Mesendoderm (in vitro differentiated cells): ENCODE data around the gene IL17RC.

Experiments used
- DNase-seq: peaks from one replicate; pipeline ENCODE4 v3.0.0; 2013
- H2AK5ac ChIP-seq: 2 replicates; pipeline ENCODE4 v1.6.1; 2013; ENCODE audit warnings: low read length, inconsistent platforms
- H2BK120ac ChIP-seq: 2 replicates; pipeline ENCODE4 v1.6.1; 2013; ENCODE audit warnings: low read depth, mild to moderate bottlenecking, low read length, moderate library complexity, mixed read lengths
- H2BK15ac ChIP-seq: replicated peaks from 2 replicates; pipeline ENCODE4 v1.6.1; 2013; ENCODE audit warnings: low read depth, mild to moderate bottlenecking, moderate library complexity
- H2BK5ac ChIP-seq: 2 replicates; pipeline ENCODE4 v1.6.1; 2013; ENCODE audit warnings: low read length, inconsistent platforms
- H3K18ac ChIP-seq: 2 replicates; pipeline ENCODE4 v1.6.1; 2013; ENCODE audit warnings: mild to moderate bottlenecking, low read length, mixed read lengths
- H3K23ac ChIP-seq: one replicate; pipeline ENCODE4 v1.6.1; 2013; ENCODE audit warnings: low read length
- H3K27ac ChIP-seq: 2 replicates; pipeline ENCODE4 v1.5.1; 2013; ENCODE audit warnings: low read depth, mild to moderate bottlenecking, inconsistent platforms, low read length, moderate library complexity
- H3K27me3 ChIP-seq: 2 replicates; pipeline ENCODE4 v1.6.1; 2013; ENCODE audit warnings: low read length, control low read depth, mild to moderate bottlenecking, inconsistent platforms; ENCODE audit not compliant: insufficient read depth, poor library complexity
- H3K36me3 ChIP-seq: 2 replicates; pipeline ENCODE4 v1.6.1; 2013; ENCODE audit warnings: low read length, inconsistent platforms; ENCODE audit not compliant: control insufficient read depth, insufficient read depth
- H3K4ac ChIP-seq: one replicate; pipeline ENCODE4 v1.6.1; 2013; ENCODE audit warnings: low read depth, mild to moderate bottlenecking, low read length, moderate library complexity
- H3K4me1 ChIP-seq: 2 replicates; pipeline ENCODE4 v1.6.1; 2013; ENCODE audit warnings: low read depth, low read length, inconsistent platforms; ENCODE audit not compliant: control insufficient read depth
- H3K4me2 ChIP-seq: 2 replicates; pipeline ENCODE4 v1.6.1; 2013; ENCODE audit warnings: low read length
- H3K4me3 ChIP-seq: 2 replicates; pipeline ENCODE4 v1.5.1; 2013; ENCODE audit warnings: mild to moderate bottlenecking, low read length
- H3K56ac ChIP-seq: one replicate; pipeline ENCODE4 v1.6.1; 2013; ENCODE audit warnings: low read length
- H3K79me1 ChIP-seq: 2 replicates; pipeline ENCODE4 v1.6.1; 2013; ENCODE audit warnings: low read length, inconsistent platforms
- H3K79me2 ChIP-seq: 2 replicates; pipeline ENCODE4 v1.6.1; 2013; ENCODE audit warnings: mild to moderate bottlenecking, low read length; ENCODE audit not compliant: control insufficient read depth, insufficient read depth
- H3K9ac ChIP-seq: 2 replicates; pipeline ENCODE4 v1.6.1; 2013; ENCODE audit warnings: low read length, inconsistent platforms
- H4K5ac ChIP-seq: one replicate; pipeline ENCODE4 v1.6.1; 2013; ENCODE audit warnings: low read length
- H4K8ac ChIP-seq: one replicate; pipeline ENCODE4 v1.6.1; 2013; ENCODE audit warnings: low read depth, mild to moderate bottlenecking, control low read depth, low read length, moderate library complexity
- WGBS: extraction: QIAGEN DNeasy Blood & Tissue Kit; methylation state at CpG from one replicate; pipeline ENCODE4 v1.1.7; 2013; ENCODE audit warnings: low lambda C conversion rate, missing lambda C conversion rate; ENCODE audit not compliant: insufficient coverage; ENCODE audit errors: extremely low coverage; 5-methylcytosine and 5-hydroxymethylcytosine counted together

Gene IL17RC

DNA sequence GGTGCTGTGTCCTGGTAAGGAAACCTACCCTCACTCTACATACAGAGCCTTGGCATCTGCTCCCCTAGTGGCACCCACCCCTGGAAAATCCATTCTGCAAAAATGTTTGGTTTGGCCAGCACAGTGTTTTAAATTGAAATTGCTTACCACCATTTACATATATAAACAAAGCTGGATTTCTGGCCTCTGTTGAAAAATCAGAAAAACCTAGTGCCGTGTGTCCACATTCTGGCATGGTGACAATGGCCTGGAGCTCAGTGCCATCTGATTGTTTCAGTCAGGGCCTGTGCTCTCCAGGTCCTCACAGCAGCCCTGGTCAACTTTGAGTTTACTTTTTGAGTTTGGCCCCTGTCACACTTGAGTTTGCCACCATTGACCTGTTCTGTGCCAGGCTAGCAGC is 2.9 kb upstream of the IL17RC start:
- Histone ChIP-seq H3K4me3 (no peak overlapping the region), H2BK120ac (no peak overlapping the region), H3K79me2 (no peaks in the 10 kb centered on the region), H3K9ac (no peak overlapping the region), H3K4ac (no peak overlapping the region), H3K18ac (no peak overlapping the region), H3K4me2 (no peak overlapping the region), H2AK5ac (no peak overlapping the region), H3K23ac (no peak overlapping the region), H3K27me3 (no peaks in the 10 kb centered on the region), H3K56ac (no peak overlapping the region), H3K27ac (no peak overlapping the region), H3K79me1 (no peaks in the 10 kb centered on the region), H4K8ac (no peak overlapping the region), H2BK15ac (no peak overlapping the region), H4K5ac (no peak overlapping the region), H3K4me1 (peaks cover 3% of the 10 kb centered on the region), H2BK5ac (no peak overlapping the region), H3K36me3 (no peaks in the 10 kb centered on the region)
- no peak for DNase-seq
- WGBS, result no CpG with 5 or more reads among the region's 1 CpG

- Histone ChIP-seq H2BK15ac (no peak overlapping the region), H2BK5ac (no peak overlapping the region), H4K5ac (no peak overlapping the region), H3K4me3 (no peak overlapping the region), H3K23ac (no peak overlapping the region), H3K18ac (no peak overlapping the region), H3K27ac (no peak overlapping the region), H3K4me1 (peaks cover 3% of the 10 kb centered on the region), H3K79me2 (no peaks in the 10 kb centered on the region), H2AK5ac (no peak overlapping the region), H3K56ac (peak overlapping the region; percentile 98), H3K79me1 (no peaks in the 10 kb centered on the region), H3K9ac (peak overlapping the region; percentile 94), H4K8ac (no peak overlapping the region), H3K27me3 (no peaks in the 10 kb centered on the region), H3K4ac (no peak overlapping the region), H2BK120ac (no peak overlapping the region), H3K4me2 (peak overlapping the region; percentile 87), H3K36me3 (no peaks in the 10 kb centered on the region)
- WGBS, result no CpG with 5 or more reads among the region's 15 CpGs
- DNase-seq, result no peak
Observed at GRCh38 chr3:9914559-9915253, 2.2 kb upstream of the IL17RC start.

DNA sequence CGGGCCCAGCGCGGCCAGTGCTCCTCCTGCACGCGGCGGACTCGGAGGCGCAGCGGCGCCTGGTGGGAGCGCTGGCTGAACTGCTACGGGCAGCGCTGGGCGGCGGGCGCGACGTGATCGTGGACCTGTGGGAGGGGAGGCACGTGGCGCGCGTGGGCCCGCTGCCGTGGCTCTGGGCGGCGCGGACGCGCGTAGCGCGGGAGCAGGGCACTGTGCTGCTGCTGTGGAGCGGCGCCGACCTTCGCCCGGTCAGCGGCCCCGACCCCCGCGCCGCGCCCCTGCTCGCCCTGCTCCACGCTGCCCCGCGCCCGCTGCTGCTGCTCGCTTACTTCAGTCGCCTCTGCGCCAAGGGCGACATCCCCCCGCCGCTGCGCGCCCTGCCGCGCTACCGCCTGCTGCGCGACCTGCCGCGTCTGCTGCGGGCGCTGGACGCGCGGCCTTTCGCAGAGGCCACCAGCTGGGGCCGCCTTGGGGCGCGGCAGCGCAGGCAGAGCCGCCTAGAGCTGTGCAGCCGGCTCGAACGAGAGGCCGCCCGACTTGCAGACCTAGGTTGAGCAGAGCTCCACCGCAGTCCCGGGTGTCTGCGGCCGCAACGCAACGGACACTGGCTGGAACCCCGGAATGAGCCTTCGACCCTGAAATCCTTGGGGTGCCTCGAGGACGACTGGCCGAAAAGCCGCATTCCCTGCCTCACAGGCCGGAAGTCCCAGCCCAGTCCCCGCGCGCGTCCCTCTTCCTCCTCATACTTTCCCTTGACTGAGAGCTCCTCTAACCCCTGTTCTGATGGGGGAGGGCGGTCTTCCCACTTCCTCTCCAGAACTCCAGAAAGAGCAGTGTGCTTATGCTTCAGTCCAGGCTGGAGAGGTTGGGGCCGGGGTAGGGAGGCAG is 1.4 kb upstream of the IL17RC start:
- H3K27me3 ChIP-seq, result no peaks in the 10 kb centered on the region
- H2AK5ac ChIP-seq, result no peak overlapping the region
- no peaks in the 10 kb centered on the region for H3K79me2 ChIP-seq
- DNase-seq, result peak; percentile 81
- H3K27ac ChIP-seq, result peak overlapping the region; percentile 16
- H4K8ac ChIP-seq, result peak overlapping the region; percentile 83
- H4K5ac ChIP-seq, result no peak overlapping the region
- WGBS, result no CpG with 5 or more reads among the region's 99 CpGs
- H3K23ac ChIP-seq, result peak overlapping the region; percentile 100
- peak overlapping the region; percentile 87 for H3K4me2 ChIP-seq
- H3K4ac ChIP-seq, result peak overlapping the region; percentile 40
- H2BK15ac ChIP-seq, result no peak overlapping the region
- H2BK5ac ChIP-seq, result peak overlapping the region; percentile 17
- H3K4me1 ChIP-seq, result peaks cover 3% of the 10 kb centered on the region
- H3K18ac ChIP-seq, result peak overlapping the region; percentile 77
- no peak overlapping the region for H2BK120ac ChIP-seq
- no peaks in the 10 kb centered on the region for H3K36me3 ChIP-seq
- H3K9ac ChIP-seq, result peak overlapping the region; percentile 94
- H3K56ac ChIP-seq, result peak overlapping the region; percentile 98
- H3K79me1 ChIP-seq, result no peaks in the 10 kb centered on the region
- peak overlapping the region; percentile 36 for H3K4me3 ChIP-seq

DNA sequence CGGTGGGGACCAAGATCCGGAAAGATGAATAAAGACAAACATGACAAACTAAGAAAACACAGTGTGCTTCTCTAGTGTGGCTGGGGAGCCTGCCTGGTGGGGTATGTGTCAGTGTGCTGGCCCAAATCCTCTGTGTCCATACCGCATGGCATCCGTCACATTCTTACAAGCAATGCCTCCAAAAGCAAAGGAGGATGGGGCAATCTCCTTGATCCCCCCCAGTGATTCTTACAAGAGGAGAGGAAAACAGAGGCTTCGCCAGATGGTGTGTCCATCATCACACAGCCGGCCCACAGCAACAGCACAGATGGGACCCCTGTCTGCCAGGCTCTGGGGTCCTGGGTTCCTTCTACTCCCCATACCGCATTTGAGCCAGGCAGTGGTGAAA is 558 bp upstream of the IL17RC start:
- no peak overlapping the region for H3K27ac ChIP-seq
- no peak overlapping the region for H3K4me3 ChIP-seq
- WGBS, result no CpG with 5 or more reads among the region's 7 CpGs

GRCh38 chr3:9917820-9918219 is 922 bp downstream of the IL17RC start:
- no peak overlapping the region for H4K5ac ChIP-seq
- peaks cover 3% of the 10 kb centered on the region for H3K4me1 ChIP-seq
- H3K27ac ChIP-seq, result no peak overlapping the region
- no peaks in the 10 kb centered on the region for H3K79me1 ChIP-seq
- no peak overlapping the region for H2BK5ac ChIP-seq
- no peak overlapping the region for H4K8ac ChIP-seq
- no peak overlapping the region for H2AK5ac ChIP-seq
- no peak overlapping the region for H3K56ac ChIP-seq
- no peak overlapping the region for H3K4me3 ChIP-seq
- no peaks in the 10 kb centered on the region for H3K36me3 ChIP-seq
- H3K79me2 ChIP-seq, result no peaks in the 10 kb centered on the region
- H3K4ac ChIP-seq, result no peak overlapping the region
- H3K9ac ChIP-seq, result no peak overlapping the region
- H3K4me2 ChIP-seq, result no peak overlapping the region
- no peak overlapping the region for H3K23ac ChIP-seq
- no peak overlapping the region for H2BK15ac ChIP-seq
- H3K18ac ChIP-seq, result no peak overlapping the region
- no peak overlapping the region for H2BK120ac ChIP-seq
- H3K27me3 ChIP-seq, result no peaks in the 10 kb centered on the region
- DNase-seq, result no peak
- no CpG with 5 or more reads among the region's 10 CpGs for WGBS

More for the DNA sequence above, 558 bp upstream of the IL17RC start:
- Histone ChIP-seq H2BK15ac (no peak overlapping the region), H3K23ac (no peak overlapping the region), H3K56ac (peak overlapping the region; percentile 98), H3K4me1 (peaks cover 3% of the 10 kb centered on the region), H3K4ac (peak overlapping the region; percentile 5), H3K79me1 (no peaks in the 10 kb centered on the region), H2AK5ac (no peak overlapping the region), H3K27me3 (no peaks in the 10 kb centered on the region), H3K18ac (peak overlapping the region; percentile 77), H4K8ac (no peak overlapping the region), H3K79me2 (no peaks in the 10 kb centered on the region), H2BK5ac (no peak overlapping the region), H3K36me3 (no peaks in the 10 kb centered on the region), H4K5ac (no peak overlapping the region), H2BK120ac (no peak overlapping the region), H3K9ac (peak overlapping the region; percentile 46), H3K4me2 (peak overlapping the region; percentile 4)
- peak; percentile 37 for DNase-seq
